Hepatocyte (in vitro differentiated cells): ENCODE measurements around the gene UGT1A6. TPM values are rescaled to one million over a fixed set of nuclear protein-coding genes. Genes with fewer than 3 reads are reported as not detected.

ENCODE experiments used
- DNase-seq: peaks from one replicate; pipeline ENCODE4 v3.0.0-alpha.2; 2016; ENCODE audit warnings: low spot score
- H2AFZ ChIP-seq: fragments of 200-600 bp; sonication (generic); 2 replicates; pipeline ENCODE4 v1.6.0; 2016; ENCODE audit warnings: antibody characterized with exemption, mild to moderate bottlenecking
- H3K27ac ChIP-seq: fragments of 200-600 bp; sonication (generic); 2 replicates; pipeline ENCODE4 v1.5.1; 2016; ENCODE audit warnings: mild to moderate bottlenecking
- H3K27me3 ChIP-seq: fragments of 200-600 bp; sonication (generic); 2 replicates; pipeline ENCODE4 v1.6.1; 2016
- H3K36me3 ChIP-seq: fragments of 200-600 bp; sonication (generic); replicated peaks from 2 replicates; pipeline ENCODE4 v1.5.1; 2016; ENCODE audit warnings: low read depth; ENCODE audit not compliant: insufficient read depth
- H3K4me1 ChIP-seq: fragments of 200-600 bp; sonication (generic); 2 replicates; pipeline ENCODE4 v1.5.1; 2016; ENCODE audit warnings: mild to moderate bottlenecking, moderate library complexity; ENCODE audit not compliant: insufficient read depth
- H3K4me2 ChIP-seq: fragments of 200-600 bp; sonication (generic); 2 replicates; pipeline ENCODE4 v1.6.0; 2016
- H3K4me3 ChIP-seq: fragments of 200-600 bp; sonication (generic); 2 replicates; pipeline ENCODE4 v1.5.1; 2016; ENCODE audit warnings: mild to moderate bottlenecking
- H3K79me2 ChIP-seq: fragments of 200-600 bp; sonication (generic); 2 replicates; pipeline ENCODE4 v1.6.0; 2017; ENCODE audit warnings: mild to moderate bottlenecking
- H3K9me2 ChIP-seq: fragments of 200-600 bp; sonication (generic); replicated peaks from 2 replicates; pipeline ENCODE4 v1.6.0; 2017; ENCODE audit warnings: mild to moderate bottlenecking; ENCODE audit not compliant: insufficient read depth
- H3K9me3 ChIP-seq: fragments of 200-600 bp; sonication (generic); 2 replicates; pipeline ENCODE4 v1.5.1; 2016; ENCODE audit warnings: low read depth, mild to moderate bottlenecking
- H4K20me1 ChIP-seq: fragments of 200-600 bp; sonication (generic); 2 replicates; pipeline ENCODE4 v1.6.0; 2016; ENCODE audit warnings: mild to moderate bottlenecking; ENCODE audit not compliant: insufficient read depth, poor library complexity, severe bottlenecking
- CTCF ChIP-seq: fragments of 200-600 bp; sonication (generic); IDR thresholded peaks from 2 replicates; pipeline ENCODE4 v1.5.1; 2016; ENCODE audit warnings: antibody characterized with exemption, mild to moderate bottlenecking; ENCODE audit not compliant: poor library complexity
- EZH2 ChIP-seq: fragments of 200-600 bp; sonication (generic); IDR thresholded peaks from 2 replicates; pipeline ENCODE4 v1.6.1; 2016; ENCODE audit warnings: antibody characterized with exemption, mild to moderate bottlenecking, borderline replicate concordance
- EZH2phosphoT487 ChIP-seq: fragments of 200-600 bp; sonication (generic); IDR thresholded peaks from one replicate; pipeline ENCODE4 v1.6.1; 2018; ENCODE audit warnings: antibody characterized with exemption, mild to moderate bottlenecking, low read depth, moderate library complexity; ENCODE audit not compliant: unreplicated experiment, severe bottlenecking
- WGBS: methylation state at CpG from one replicate; pipeline ENCODE4 v1.1.6; 2016; ENCODE audit warnings: low lambda C conversion rate; ENCODE audit errors: missing lambda C conversion rate; 5-methylcytosine and 5-hydroxymethylcytosine counted together
- polyA plus RNA-seq: library from polyadenylated mRNA; unstranded; fragments of >200 nt; fragmentation: Nextera tagmentation; extraction: Ambion mirVana; gene quantifications from 2 replicates; pipeline ENCODE4 v1.2.1, GENCODE V29; 2016
- total RNA-seq: library from RNA; depleted of rRNA; stranded (reverse); fragments of >200 nt; gene quantifications from 2 replicates; pipeline ENCODE4 v1.2.3, GENCODE V29; 2014

Gene UGT1A6
- total and polyA plus RNA-seq, 2 experiments from 2014 or later: 0.77 to 3.4 TPM

- 91% methylated on average over 18 of the region's 18 CpGs for WGBS
- TF ChIP-seq CTCF (no peak), EZH2phosphoT487 (no peak), EZH2 (no peak)
- H3K9me2 ChIP-seq: no peaks in the 10 kb centered on the region
- no peak overlapping the region for H3K4me2 ChIP-seq
- H4K20me1 ChIP-seq: no peaks in the 10 kb centered on the region
- H3K36me3 ChIP-seq: no peaks in the 10 kb centered on the region
- H3K27ac ChIP-seq: no peak overlapping the region
- no peaks in the 10 kb centered on the region for H3K79me2 ChIP-seq
- no peaks in the 10 kb centered on the region for H3K27me3 ChIP-seq
- H3K4me3 ChIP-seq: no peak overlapping the region
- DNase-seq: no peak
- H2AFZ ChIP-seq: no peak overlapping the region
- H3K4me1 ChIP-seq: no peaks in the 10 kb centered on the region
- H3K9me3 ChIP-seq: no peaks in the 10 kb centered on the region
Measured at GRCh38 chr2:233791151-233791882, 98.6 kb downstream of the UGT1A6 start.

- Histone ChIP-seq H3K4me2 (no peak overlapping the region), H3K4me1 (no peaks in the 10 kb centered on the region), H3K9me2 (no peaks in the 10 kb centered on the region), H2AFZ (no peak overlapping the region), H4K20me1 (no peaks in the 10 kb centered on the region), H3K36me3 (no peaks in the 10 kb centered on the region), H3K79me2 (no peaks in the 10 kb centered on the region), H3K9me3 (no peaks in the 10 kb centered on the region), H3K27me3 (no peaks in the 10 kb centered on the region), H3K27ac (no peak overlapping the region), H3K4me3 (no peak overlapping the region)
- DNase-seq: no peak
- TF ChIP-seq EZH2phosphoT487: no peak
- TF ChIP-seq EZH2: no peak
- TF ChIP-seq CTCF: no peak
- WGBS: 86% methylated on average over 8 of the region's 9 CpGs
Measured at GRCh38 chr2:233791883-233792329, 99.2 kb downstream of the UGT1A6 start.

GRCh38 chr2:233792720-233793119 lies 100.0 kb downstream of the UGT1A6 start:
- no peaks in the 10 kb centered on the region for H3K9me2 ChIP-seq
- H3K9me3 ChIP-seq: no peaks in the 10 kb centered on the region
- H2AFZ ChIP-seq: no peak overlapping the region
- no peaks in the 10 kb centered on the region for H3K79me2 ChIP-seq
- DNase-seq: no peak
- WGBS: 95% methylated on average over 7 of the region's 7 CpGs
- H3K4me3 ChIP-seq: no peak overlapping the region
- no peaks in the 10 kb centered on the region for H4K20me1 ChIP-seq
- no peaks in the 10 kb centered on the region for H3K27me3 ChIP-seq
- H3K27ac ChIP-seq: no peak overlapping the region
- no peaks in the 10 kb centered on the region for H3K4me1 ChIP-seq
- TF ChIP-seq CTCF (no peak), EZH2 (no peak)
- H3K36me3 ChIP-seq: no peaks in the 10 kb centered on the region
- H3K4me2 ChIP-seq: no peak overlapping the region
